Measurements from ENCODE around the gene R3HCC1L.

DNA sequence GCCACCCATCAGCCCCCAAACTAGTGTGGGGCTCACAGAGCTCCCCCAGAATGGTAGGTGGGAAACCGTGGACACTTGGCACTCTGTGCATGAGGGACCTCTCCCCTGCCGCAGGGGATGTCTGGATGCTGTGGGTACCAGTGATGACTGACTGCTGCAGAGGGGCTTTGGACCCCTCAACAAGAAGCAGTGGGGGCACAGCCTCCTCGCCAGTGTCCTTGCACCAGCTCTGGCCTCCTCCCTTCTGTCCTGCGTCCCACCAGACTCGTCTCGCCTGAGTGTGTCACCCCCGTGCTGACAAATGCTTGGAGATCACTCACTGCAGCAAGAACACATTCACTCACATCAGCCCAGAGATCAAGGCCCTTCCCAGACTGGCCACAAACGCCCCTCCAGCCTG lies 37.3 kb upstream of the R3HCC1L start:
- TF ChIP-seq, protein P1, sequence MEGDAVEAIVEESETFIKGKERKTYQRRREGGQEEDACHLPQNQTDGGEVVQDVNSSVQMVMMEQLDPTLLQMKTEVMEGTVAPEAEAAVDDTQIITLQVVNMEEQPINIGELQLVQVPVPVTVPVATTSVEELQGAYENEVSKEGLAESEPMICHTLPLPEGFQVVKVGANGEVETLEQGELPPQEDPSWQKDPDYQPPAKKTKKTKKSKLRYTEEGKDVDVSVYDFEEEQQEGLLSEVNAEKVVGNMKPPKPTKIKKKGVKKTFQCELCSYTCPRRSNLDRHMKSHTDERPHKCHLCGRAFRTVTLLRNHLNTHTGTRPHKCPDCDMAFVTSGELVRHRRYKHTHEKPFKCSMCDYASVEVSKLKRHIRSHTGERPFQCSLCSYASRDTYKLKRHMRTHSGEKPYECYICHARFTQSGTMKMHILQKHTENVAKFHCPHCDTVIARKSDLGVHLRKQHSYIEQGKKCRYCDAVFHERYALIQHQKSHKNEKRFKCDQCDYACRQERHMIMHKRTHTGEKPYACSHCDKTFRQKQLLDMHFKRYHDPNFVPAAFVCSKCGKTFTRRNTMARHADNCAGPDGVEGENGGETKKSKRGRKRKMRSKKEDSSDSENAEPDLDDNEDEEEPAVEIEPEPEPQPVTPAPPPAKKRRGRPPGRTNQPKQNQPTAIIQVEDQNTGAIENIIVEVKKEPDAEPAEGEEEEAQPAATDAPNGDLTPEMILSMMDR (IDR thresholded peaks at IDR 0.05): no peak
- no peak for TF ChIP-seq POLR2A (IDR thresholded peaks at IDR 0.05)
